ENCODE results near the gene VPS13A.

DNA sequence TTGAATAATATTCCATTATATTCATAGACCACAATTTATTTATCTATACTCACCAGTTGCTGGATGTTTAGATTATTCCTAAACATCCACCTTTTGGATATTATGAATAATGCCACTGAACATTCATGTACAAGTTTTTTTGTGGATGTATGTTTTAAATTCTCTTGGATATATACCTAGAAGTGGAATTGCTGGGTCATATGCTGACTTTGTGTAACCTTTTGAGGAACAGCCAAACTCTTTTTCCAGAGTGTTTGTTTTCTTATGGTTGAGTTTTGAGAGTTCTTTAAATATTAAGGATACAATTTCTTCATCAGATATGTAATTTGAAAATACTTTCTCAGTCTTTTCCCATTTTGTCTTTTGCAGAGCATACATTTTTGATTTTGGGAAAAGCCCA, 2.7 kb downstream of the VPS13A start:
- TF ChIP-seq, protein P1, sequence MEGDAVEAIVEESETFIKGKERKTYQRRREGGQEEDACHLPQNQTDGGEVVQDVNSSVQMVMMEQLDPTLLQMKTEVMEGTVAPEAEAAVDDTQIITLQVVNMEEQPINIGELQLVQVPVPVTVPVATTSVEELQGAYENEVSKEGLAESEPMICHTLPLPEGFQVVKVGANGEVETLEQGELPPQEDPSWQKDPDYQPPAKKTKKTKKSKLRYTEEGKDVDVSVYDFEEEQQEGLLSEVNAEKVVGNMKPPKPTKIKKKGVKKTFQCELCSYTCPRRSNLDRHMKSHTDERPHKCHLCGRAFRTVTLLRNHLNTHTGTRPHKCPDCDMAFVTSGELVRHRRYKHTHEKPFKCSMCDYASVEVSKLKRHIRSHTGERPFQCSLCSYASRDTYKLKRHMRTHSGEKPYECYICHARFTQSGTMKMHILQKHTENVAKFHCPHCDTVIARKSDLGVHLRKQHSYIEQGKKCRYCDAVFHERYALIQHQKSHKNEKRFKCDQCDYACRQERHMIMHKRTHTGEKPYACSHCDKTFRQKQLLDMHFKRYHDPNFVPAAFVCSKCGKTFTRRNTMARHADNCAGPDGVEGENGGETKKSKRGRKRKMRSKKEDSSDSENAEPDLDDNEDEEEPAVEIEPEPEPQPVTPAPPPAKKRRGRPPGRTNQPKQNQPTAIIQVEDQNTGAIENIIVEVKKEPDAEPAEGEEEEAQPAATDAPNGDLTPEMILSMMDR (conservative IDR thresholded peaks at IDR 0.05; ENCODE audit: low read depth, low read length): no peak
- no peak for TF ChIP-seq EZH2 (IDR thresholded peaks at IDR 0.05; ENCODE audit: borderline replicate concordance, low read depth, low read length, poor library complexity, severe bottlenecking)
